Measurements from ENCODE around the gene TXNDC16. TPM values are rescaled to one million over a fixed set of nuclear protein-coding genes. Genes with fewer than 3 reads are reported as not detected.

TXNDC16 gene
- total RNA-seq, 1 donor from 2014 or later: 6.2 TPM

DNA sequence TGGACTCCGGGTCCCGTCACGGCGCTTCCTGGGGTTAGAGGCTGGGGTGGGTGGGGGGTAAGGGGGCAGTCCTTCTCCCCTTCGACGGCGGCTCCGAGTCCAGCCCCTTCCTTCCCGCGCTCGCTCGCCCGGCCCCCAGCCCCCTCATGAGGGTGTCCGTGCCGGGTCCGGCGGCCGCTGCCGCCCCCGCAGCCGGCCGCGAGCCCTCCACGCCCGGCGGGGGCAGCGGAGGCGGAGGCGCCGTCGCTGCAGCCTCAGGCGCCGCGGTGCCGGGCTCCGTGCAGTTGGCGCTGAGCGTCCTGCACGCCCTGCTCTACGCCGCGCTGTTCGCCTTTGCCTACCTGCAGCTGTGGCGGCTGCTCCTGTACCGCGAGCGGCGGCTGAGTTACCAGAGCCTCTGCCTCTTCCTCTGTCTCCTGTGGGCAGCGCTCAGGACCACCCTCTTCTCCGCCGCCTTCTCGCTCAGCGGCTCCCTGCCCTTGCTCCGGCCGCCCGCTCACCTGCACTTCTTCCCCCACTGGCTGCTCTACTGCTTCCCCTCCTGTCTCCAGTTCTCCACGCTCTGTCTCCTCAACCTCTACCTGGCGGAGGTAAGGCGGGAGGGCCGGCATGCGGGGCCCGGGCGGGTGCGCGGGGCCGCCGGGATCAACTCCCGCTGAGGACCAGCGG lies 831 bp upstream of the TXNDC16 start:
- peak overlapping the region; percentile 93 for H3K4me3 Mint-ChIP-seq
- H3K9me3 Mint-ChIP-seq: no peaks in the 10 kb centered on the region
- peaks cover 25% of the 10 kb centered on the region for H3K4me1 Mint-ChIP-seq
- peaks cover 36% of the 10 kb centered on the region for H3K27me3 Mint-ChIP-seq
- intact Hi-C loops (cut with micrococcal nuclease): loop anchor here (2.0 to 10.0 kb wide), 7 partner anchors 89 to 1458 kb away; partner anchors contain the start of genes FRMD6, PTGER2, RTRAF and TRIM9
- peak overlapping the region; percentile 72 for H3K27ac Mint-ChIP-seq
- H3K36me3 Mint-ChIP-seq (ENCODE audit: low read depth): peaks cover 3% of the 10 kb centered on the region
- DNase-seq: peak; percentile 84

DNA sequence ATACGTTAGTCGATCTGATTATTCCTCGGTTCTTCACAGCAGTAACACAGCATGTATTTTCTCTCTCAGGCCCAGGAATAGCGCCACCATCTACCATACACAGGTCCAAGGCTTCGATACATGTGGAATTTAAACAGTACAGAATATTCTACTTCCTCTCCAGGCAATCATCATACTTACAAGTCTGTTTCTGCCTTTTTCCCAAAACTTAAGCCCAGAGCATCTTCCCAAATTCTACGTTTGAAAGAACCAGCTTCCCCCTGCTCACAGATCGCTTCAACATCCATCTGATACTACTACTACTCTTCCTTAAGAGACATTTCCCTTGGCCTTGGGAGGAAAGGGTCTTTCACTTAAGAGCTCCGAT lies 626 bp downstream of the TXNDC16 start:
- Mint-ChIP-seq H3K4me1 (peaks cover 29% of the 10 kb centered on the region), H3K27me3 (peaks cover 24% of the 10 kb centered on the region)

GRCh38 chr14:52551205-52551604 lies 1.1 kb downstream of the TXNDC16 start:
- Mint-ChIP-seq H3K4me1 (peaks cover 29% of the 10 kb centered on the region), H3K4me3 (peak overlapping the region; percentile 87), H3K9me3 (no peaks in the 10 kb centered on the region), H3K27ac (no peak overlapping the region), H3K27me3 (peaks cover 19% of the 10 kb centered on the region), H3K36me3 (ENCODE audit: low read depth) (peaks cover 5% of the 10 kb centered on the region)
- intact Hi-C loops (cut with micrococcal nuclease): loop anchor here (2.0 to 10.0 kb wide), 5 partner anchors 20 to 1456 kb away; partner anchors contain the start of genes FRMD6 and TRIM9
- DNase-seq: no peak

More for the DNA sequence above, 626 bp downstream of the TXNDC16 start:
- peaks cover 5% of the 10 kb centered on the region for H3K36me3 Mint-ChIP-seq (ENCODE audit: low read depth)
- peak overlapping the region; percentile 87 for H3K4me3 Mint-ChIP-seq
- DNase-seq: no peak
- H3K9me3 Mint-ChIP-seq: no peaks in the 10 kb centered on the region
- peak overlapping the region; percentile 77 for H3K27ac Mint-ChIP-seq
- intact Hi-C loops (cut with micrococcal nuclease): loop anchor here (1.0 to 10.0 kb wide), 12 partner anchors 21 to 1457 kb away; partner anchors contain the start of genes ERO1A, FRMD6, GNPNAT1 and PSMC6

DNA sequence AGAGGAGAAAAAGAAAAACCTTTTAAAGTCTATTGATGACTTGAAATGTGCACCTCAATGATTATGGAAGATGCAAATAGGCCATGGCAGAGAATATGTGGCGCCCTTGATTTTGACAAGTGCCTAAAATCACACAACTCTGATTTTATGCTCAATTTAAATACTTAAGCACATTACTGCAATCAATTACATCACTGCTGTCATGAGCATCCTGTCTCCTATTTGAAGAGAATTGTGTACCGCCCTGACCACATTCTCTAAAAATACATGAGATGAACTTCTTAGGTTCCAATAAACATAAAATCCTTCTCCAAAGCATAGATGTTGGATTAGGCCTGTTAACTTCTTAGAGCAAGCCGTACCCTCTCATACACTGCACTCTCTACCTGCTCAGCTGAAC lies 1.6 kb downstream of the TXNDC16 start:
- no peak for DNase-seq
- Mint-ChIP-seq H3K27ac (no peak overlapping the region), H3K36me3 (ENCODE audit: low read depth) (peaks cover 5% of the 10 kb centered on the region), H3K9me3 (no peaks in the 10 kb centered on the region), H3K4me3 (peak overlapping the region; percentile 87), H3K4me1 (peaks cover 29% of the 10 kb centered on the region), H3K27me3 (peaks cover 14% of the 10 kb centered on the region)
- intact Hi-C loops (cut with micrococcal nuclease): loop anchor here (2.0 to 10.0 kb wide), 5 partner anchors 20 to 1456 kb away; partner anchors contain the start of genes FRMD6 and TRIM9

- no peak for DNase-seq
- H3K9me3 Mint-ChIP-seq: no peaks in the 10 kb centered on the region
- no peaks in the 10 kb centered on the region for H3K27me3 Mint-ChIP-seq
- no peak overlapping the region for H3K27ac Mint-ChIP-seq
- peaks cover 10% of the 10 kb centered on the region for H3K36me3 Mint-ChIP-seq (ENCODE audit: low read depth)
- peaks cover 24% of the 10 kb centered on the region for H3K4me1 Mint-ChIP-seq
- H3K4me3 Mint-ChIP-seq: no peak overlapping the region
- intact Hi-C loops (cut with micrococcal nuclease): no loop called here
Observed at GRCh38 chr14:52547526-52547925, 4.8 kb downstream of the TXNDC16 start.

GRCh38 chr14:52547027-52547426 lies 5.3 kb downstream of the TXNDC16 start:
- intact Hi-C loops (cut with micrococcal nuclease): no loop called here
- Mint-ChIP-seq H3K36me3 (ENCODE audit: low read depth) (peaks cover 10% of the 10 kb centered on the region), H3K27me3 (no peaks in the 10 kb centered on the region), H3K27ac (no peak overlapping the region), H3K4me1 (peaks cover 24% of the 10 kb centered on the region), H3K9me3 (no peaks in the 10 kb centered on the region), H3K4me3 (no peak overlapping the region)
- no peak for DNase-seq

- no peak overlapping the region for H3K27ac Mint-ChIP-seq
- H3K36me3 Mint-ChIP-seq (ENCODE audit: low read depth): peaks cover 10% of the 10 kb centered on the region
- DNase-seq: no peak
- no peak overlapping the region for H3K4me3 Mint-ChIP-seq
- no peaks in the 10 kb centered on the region for H3K27me3 Mint-ChIP-seq
- peaks cover 18% of the 10 kb centered on the region for H3K4me1 Mint-ChIP-seq
- H3K9me3 Mint-ChIP-seq: no peaks in the 10 kb centered on the region
- intact Hi-C loops (cut with micrococcal nuclease): no loop called here
Observed at GRCh38 chr14:52546318-52546670, 6.0 kb downstream of the TXNDC16 start.

- H3K27me3 Mint-ChIP-seq: no peaks in the 10 kb centered on the region
- H3K4me3 Mint-ChIP-seq: no peak overlapping the region
- peaks cover 11% of the 10 kb centered on the region for H3K36me3 Mint-ChIP-seq (ENCODE audit: low read depth)
- no peak overlapping the region for H3K27ac Mint-ChIP-seq
- H3K4me1 Mint-ChIP-seq: peaks cover 13% of the 10 kb centered on the region
- no peaks in the 10 kb centered on the region for H3K9me3 Mint-ChIP-seq
- no peak for DNase-seq
- intact Hi-C loops (cut with micrococcal nuclease): no loop called here
Observed at GRCh38 chr14:52545584-52546317, 6.6 kb downstream of the TXNDC16 start.

DNA sequence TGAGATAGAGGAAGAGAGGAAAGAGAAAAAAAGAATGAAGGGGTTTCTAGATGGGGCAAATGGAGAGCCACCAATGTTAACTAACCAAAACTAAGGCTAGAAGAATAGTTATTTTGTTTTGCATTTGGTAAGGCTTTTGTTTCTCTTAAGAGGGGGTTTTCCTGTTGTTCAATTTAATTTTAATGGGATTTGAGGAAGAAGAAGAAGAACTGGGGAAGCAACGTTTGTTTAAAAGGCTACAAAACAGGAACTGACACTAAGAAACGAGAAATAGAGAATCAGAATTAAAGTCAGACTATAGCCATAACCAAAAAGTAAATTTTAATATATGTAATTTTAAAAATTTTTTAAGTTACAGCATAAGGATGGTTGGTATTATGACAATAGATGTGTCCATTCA lies 13.7 kb downstream of the TXNDC16 start:
- Mint-ChIP-seq H3K4me3 (no peak overlapping the region), H3K36me3 (ENCODE audit: low read depth) (peaks cover 43% of the 10 kb centered on the region), H3K4me1 (peaks cover 5% of the 10 kb centered on the region), H3K9me3 (no peaks in the 10 kb centered on the region), H3K27ac (no peak overlapping the region), H3K27me3 (no peaks in the 10 kb centered on the region)
- DNase-seq: no peak
- intact Hi-C loops (cut with micrococcal nuclease): no loop called here

DNA sequence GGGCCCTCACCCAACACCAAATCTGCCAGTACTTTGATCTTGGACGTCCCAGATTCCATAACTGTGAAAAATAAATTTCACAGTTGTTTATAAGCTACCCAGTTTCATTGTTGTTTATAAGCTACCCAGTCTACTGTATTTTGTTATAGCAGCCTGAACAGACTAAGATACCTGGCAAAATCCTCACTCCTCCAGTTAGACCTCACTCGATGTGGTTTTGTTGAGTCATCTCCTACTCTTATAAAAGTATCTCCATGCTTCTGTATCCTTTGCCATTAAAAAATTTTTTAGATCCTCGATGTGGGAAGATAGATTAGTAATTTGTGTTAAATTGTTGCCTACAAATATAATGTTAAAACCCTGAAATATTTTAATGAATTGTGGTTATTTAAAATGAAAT lies 16.0 kb downstream of the TXNDC16 start:
- no peaks in the 10 kb centered on the region for H3K27me3 Mint-ChIP-seq
- intact Hi-C loops (cut with micrococcal nuclease): no loop called here
- no peaks in the 10 kb centered on the region for H3K9me3 Mint-ChIP-seq
- H3K36me3 Mint-ChIP-seq (ENCODE audit: low read depth): peaks cover 42% of the 10 kb centered on the region
- no peak overlapping the region for H3K27ac Mint-ChIP-seq
- no peak for DNase-seq
- H3K4me1 Mint-ChIP-seq: peaks cover 5% of the 10 kb centered on the region
- no peak overlapping the region for H3K4me3 Mint-ChIP-seq

DNA sequence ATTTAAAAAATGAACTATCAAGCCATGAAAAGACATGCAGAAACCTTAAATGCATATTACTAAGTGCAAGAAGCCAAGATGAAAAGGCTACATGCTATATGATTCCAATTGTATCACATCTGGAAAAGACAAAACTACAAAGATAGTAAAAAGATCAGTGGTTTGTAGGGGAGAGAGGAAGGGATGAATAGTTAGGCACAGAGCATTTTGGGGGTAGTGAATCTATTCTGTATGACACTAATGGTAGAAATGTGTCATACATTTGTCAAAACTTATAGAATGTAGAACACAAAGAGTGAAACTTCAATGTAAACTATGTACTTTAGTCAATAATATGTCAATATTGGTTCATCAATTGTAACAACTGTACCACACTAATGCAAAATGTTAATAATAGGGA lies 20.8 kb downstream of the TXNDC16 start:
- H3K4me3 Mint-ChIP-seq: no peak overlapping the region
- DNase-seq: no peak
- no peaks in the 10 kb centered on the region for H3K9me3 Mint-ChIP-seq
- H3K27me3 Mint-ChIP-seq: no peaks in the 10 kb centered on the region
- peaks cover 27% of the 10 kb centered on the region for H3K36me3 Mint-ChIP-seq (ENCODE audit: low read depth)
- intact Hi-C loops (cut with micrococcal nuclease): loop anchor here (2.0 kb wide), 1 partner anchor 19 kb away; no protein-coding TSS in a partner anchor
- H3K4me1 Mint-ChIP-seq: peaks cover 3% of the 10 kb centered on the region
- no peak overlapping the region for H3K27ac Mint-ChIP-seq

DNA sequence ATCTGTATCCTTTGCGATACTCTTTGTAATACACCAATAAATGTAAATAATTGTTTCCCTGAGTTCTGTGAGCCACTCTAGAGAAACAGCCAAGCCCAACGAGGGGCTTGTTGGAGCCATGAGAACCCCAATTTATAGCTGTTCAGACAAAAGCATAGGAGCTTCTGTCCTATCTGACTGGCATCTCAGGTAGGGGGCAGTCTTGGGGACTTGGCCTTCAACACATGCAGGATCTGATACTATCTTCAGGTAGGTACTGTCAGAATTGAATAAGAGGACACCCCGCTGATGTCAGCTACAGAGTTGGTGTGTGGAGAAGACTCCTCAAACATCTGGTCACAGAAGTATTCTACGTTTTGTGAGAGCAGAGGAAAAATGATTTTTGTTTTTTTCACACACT lies 25.3 kb downstream of the TXNDC16 start:
- Mint-ChIP-seq H3K36me3 (ENCODE audit: low read depth) (peaks cover 7% of the 10 kb centered on the region), H3K4me3 (no peak overlapping the region), H3K27ac (no peak overlapping the region), H3K27me3 (no peaks in the 10 kb centered on the region), H3K9me3 (no peaks in the 10 kb centered on the region), H3K4me1 (peaks cover 3% of the 10 kb centered on the region)
- intact Hi-C loops (cut with micrococcal nuclease): loop anchor here (5.0 kb wide), 1 partner anchor 785 kb away; no protein-coding TSS in a partner anchor
- DNase-seq: peak; percentile 58

GRCh38 chr14:52522581-52523345 lies 29.5 kb downstream of the TXNDC16 start:
- H3K36me3 Mint-ChIP-seq (ENCODE audit: low read depth): peaks cover 4% of the 10 kb centered on the region
- DNase-seq: no peak
- H3K4me1 Mint-ChIP-seq: no peaks in the 10 kb centered on the region
- no peak overlapping the region for H3K27ac Mint-ChIP-seq
- no peak overlapping the region for H3K4me3 Mint-ChIP-seq
- no peaks in the 10 kb centered on the region for H3K9me3 Mint-ChIP-seq
- no peaks in the 10 kb centered on the region for H3K27me3 Mint-ChIP-seq
- intact Hi-C loops (cut with micrococcal nuclease): no loop called here

DNA sequence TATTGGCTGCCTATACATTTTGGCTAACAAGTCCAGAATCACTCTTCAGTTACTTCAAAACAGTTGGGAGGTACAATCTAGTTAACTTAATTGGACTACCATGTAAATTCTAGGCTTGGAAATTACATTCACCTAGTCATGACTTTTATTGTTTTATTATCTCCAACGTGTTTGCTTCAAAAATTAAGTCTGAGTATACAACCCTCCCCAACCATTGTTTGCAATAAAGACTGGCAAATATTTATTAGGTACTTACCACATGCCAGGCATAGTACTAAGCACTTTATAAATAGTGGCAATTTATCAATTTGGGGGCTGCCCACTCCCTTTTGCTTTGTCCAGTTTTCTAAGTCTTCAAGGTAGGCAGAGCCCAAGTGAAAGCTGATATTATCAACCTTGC lies 30.3 kb downstream of the TXNDC16 start:
- H3K27me3 Mint-ChIP-seq: no peaks in the 10 kb centered on the region
- no peak overlapping the region for H3K27ac Mint-ChIP-seq
- peaks cover 4% of the 10 kb centered on the region for H3K36me3 Mint-ChIP-seq (ENCODE audit: low read depth)
- H3K4me1 Mint-ChIP-seq: no peaks in the 10 kb centered on the region
- no peak overlapping the region for H3K4me3 Mint-ChIP-seq
- DNase-seq: no peak
- intact Hi-C loops (cut with micrococcal nuclease): no loop called here
- H3K9me3 Mint-ChIP-seq: no peaks in the 10 kb centered on the region
